Superior temporal gyrus (tissue), 1 donor: ENCODE measurements around the gene PIK3CA.
"Not testable (repeated sequence)": the region's sequence is repeated elsewhere in the genome, so short reads cannot be mapped to it uniquely, and the experiment has no call there.

Experiments
- DNase-seq: peaks from one replicate; pipeline ENCODE4 v3.0.0-alpha.2; 2016; ENCODE audit errors: extremely low spot score

Gene PIK3CA

DNA sequence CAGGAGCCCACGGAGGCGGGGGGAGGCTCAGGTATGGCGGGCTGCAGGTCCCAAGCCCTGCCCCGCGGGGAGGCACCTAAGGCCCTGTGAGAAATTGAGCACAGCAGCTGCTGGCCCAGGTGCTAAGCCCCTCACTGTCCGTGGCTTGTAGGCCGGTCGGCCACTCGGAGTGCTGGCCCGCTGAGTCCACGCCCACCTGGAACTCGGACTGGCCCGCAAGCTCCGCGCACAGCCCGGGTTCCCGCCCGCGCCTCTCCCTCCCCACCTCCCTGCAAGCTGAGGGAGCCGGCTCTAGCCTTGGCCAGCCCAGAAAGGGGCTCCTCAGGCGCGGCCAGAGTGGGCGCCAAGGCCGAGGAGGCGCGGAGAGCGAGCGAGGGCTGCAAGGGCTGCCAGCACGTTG is 115.0 kb downstream of the PIK3CA start:
- no peak for DNase-seq

GRCh38 chr3:179264449-179264848 is 116.3 kb downstream of the PIK3CA start:
- no peak for DNase-seq

GRCh38 chr3:179265092-179265491 is 116.9 kb downstream of the PIK3CA start:
- no peak for DNase-seq

DNA sequence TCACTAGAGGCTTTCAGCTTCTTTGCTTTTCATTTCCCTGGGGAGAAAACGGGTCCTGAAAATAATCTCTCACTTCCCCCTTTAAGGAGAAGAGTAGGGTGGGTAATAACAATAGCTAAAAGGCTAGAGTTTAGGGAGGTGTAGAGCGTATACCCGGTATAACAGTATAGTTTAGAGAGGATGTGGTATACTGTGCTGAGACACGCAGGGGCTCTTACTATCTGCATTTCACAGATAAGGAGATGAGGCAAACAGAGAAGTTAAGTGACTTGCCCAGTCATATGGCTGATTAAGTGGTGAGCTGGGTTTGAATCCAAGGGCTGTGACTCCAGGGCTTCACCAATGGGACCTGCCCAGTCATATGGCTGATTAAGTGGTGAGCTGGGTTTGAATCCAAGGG is 117.7 kb downstream of the PIK3CA start:
- DNase-seq = no peak

GRCh38 chr3:179266701-179267211 is 118.6 kb downstream of the PIK3CA start:
- no peak for DNase-seq

DNA sequence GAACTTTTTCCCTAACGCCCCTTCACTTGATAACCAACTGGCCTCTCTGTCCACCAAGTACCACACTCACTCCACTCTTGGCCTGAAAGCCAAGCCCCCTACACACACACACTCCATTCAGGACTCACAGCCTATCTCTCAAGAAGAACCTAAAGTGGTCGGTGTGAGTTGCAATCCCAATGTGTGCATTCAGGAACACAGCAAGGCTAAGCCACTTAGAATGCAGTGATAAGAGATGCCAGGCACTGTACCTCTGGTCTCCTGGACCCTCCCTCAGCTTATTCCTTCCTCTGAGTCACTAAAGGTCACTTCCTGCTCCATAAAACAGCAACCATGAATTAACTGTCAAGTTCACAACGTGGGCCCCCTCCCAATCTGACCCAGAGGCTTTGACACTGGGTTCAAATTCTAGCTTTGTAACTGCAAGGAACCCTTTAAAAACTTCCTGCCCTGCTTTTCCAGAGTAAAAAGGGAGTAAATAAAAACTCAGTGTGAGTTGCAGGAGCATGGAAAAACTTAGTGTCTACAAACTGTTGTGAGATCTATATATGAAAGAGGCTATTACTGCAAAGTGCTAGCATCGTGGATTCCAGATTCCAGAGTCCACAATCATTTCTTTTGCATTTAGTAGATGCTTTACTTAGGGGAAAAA is 120.4 kb downstream of the PIK3CA start:
- DNase-seq = no peak

GRCh38 chr3:179269152-179269707 is 121.1 kb downstream of the PIK3CA start:
- no peak for DNase-seq

- no peak for DNase-seq
Observed at GRCh38 chr3:179272385-179272784, 124.2 kb downstream of the PIK3CA start.

- DNase-seq = not testable (repeated sequence)
Observed at GRCh38 chr3:179274434-179274833, 126.3 kb downstream of the PIK3CA start.

GRCh38 chr3:179276001-179276400 is 127.8 kb downstream of the PIK3CA start:
- DNase-seq = no peak

DNA sequence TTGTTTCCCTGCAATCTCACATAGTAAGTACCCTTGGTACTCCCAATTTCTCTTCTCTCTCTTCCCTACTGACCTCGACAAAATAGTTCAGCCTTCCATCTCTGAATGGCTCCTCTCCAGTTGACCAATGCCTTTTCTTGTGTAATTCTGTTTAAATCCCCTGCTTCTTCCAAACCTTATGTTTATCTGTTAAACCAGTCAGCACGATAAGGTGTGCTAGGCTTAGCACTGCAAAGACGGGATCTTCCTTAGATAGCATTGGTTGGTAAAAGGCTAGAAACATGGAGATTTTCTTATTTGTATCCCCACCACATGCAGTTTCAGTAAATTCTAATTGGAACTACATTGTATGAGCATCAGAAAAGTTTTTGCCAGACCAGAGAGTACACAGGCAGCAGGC is 128.6 kb downstream of the PIK3CA start:
- no peak for DNase-seq

DNA sequence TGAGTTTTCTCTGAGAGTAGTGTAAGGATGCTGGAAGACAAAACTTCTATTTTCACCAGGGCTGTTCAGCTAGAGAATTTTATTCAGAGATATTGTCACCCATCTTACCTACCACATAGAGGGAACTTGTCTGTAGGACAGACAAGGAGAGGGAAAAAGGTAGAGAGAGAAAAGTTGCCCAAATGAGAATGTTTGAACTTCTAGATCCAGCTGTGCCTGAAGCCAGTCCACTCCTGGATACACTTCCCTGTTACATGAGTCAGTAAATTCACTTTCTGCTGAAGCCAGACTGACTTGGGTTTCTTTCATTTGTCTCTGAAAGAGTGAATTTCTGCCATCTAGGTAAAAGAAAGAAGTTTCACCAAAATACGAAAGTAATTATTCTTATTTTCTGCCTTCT is 130.0 kb downstream of the PIK3CA start:
- no peak for DNase-seq

DNA sequence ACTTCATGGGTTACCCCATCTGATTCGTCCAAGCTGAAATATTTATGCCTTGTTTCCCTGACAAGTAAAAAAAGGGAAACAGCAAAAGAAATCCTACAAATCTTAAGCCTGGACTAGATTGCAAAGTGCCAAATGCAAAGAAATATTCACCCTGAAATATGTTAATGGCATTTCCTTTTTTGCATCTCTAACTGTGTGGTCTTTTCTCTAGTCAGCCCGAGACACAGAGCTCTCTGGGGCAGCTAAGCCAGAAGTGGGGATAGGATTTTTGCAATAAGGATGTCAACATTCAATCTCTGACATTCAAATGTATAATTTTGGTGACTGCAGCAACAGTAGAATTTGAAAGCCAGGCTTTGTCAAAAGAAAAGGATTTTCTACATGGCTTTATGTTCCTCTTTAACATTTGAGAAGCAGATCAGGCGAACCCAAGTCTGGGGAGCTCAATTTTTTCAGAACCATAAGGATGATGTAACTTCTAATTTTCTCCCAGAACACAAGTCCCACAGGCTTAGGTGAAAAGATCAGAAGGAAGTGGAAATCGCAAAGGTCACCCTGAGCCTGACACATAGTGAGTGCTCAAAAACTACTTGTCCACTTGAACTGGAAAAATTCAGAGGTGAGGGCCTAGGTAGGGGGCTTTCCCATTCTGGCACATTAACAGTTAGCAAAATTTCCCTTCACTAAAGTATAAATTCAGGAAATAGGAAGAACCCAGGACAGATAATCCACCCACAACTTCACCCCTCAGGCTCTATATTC is 131.0 kb downstream of the PIK3CA start:
- no peak for DNase-seq

- DNase-seq = no peak
Observed at GRCh38 chr3:179279837-179280236, 131.7 kb downstream of the PIK3CA start.

- no peak for DNase-seq
Observed at GRCh38 chr3:179281825-179282224, 133.7 kb downstream of the PIK3CA start.

DNA sequence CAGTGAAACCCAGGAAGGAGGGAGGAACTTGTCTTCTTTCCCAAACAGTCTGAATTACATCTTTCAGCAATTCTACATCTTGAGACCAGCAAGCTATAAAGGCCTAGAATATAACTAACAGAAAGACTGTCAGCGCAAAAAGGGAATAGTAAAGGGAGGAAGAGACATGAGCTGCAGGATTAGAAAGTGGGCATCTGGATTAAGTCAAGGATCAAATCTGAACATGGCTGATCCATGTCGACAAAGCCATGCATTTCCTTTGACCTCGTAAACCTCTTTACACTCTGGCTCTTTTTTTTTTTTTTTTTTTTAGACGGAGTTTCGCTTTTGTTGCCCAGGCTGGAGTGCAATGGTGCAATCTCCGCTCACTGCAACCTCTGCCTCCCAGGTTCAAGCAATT is 138.2 kb downstream of the PIK3CA start:
- DNase-seq = no peak

DNA sequence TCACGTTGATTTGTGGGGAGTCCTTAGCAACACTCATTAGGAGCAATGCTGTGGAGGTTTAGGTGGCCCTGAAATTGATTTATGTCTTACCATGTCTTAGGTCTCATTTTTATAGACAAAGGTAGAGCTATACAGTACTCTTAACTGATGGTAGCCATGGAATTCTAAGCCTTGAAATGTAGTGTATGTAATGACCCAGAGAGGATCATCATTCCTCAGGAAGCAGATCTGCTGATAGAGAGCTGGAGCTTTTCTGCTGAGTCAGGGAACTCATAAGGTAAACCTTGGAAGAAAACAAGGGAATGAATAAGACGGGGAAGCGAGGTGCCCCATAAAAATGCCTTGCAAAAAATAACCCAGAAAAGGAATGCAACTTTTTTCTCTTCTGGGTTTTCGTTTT is 140.7 kb downstream of the PIK3CA start:
- no peak for DNase-seq

- DNase-seq = no peak
Observed at GRCh38 chr3:179289295-179289694, 141.1 kb downstream of the PIK3CA start.
